ENCODE measurements around the gene PANX1. TPM values are rescaled to one million over a fixed set of nuclear protein-coding genes. Genes with fewer than 3 reads are reported as not detected.
"Not testable (repeated sequence)": the region's sequence is repeated elsewhere in the genome, so short reads cannot be mapped to it uniquely, and the experiment has no call there.

Gene PANX1
- total RNA-seq, 6 experiments from 2014 or later: 9.3 to 20.4 (median 13.7) TPM

GRCh38 chr11:94151903-94152677 lies 23.4 kb downstream of the PANX1 start:
- TF ChIP-seq POLR2A (IDR thresholded peaks at IDR 0.05): no peak
- TF ChIP-seq CTCF (IDR thresholded peaks at IDR 0.05): no peak
- Histone ChIP-seq H3K4me1 (peaks cover 0 to 43% (median 16%) of the 10 kb centered on the region in 4 donors), H3K27ac (peak overlapping the region; percentile 75 to 79 (median 78)), H3K36me3 (no peaks in the 10 kb centered on the region), H3K27me3 (no peaks in the 10 kb centered on the region), H3K9me3 (no peaks in the 10 kb centered on the region), H3K4me3 (no peak overlapping the region)
- ATAC-seq (peak; percentile 37 to 91 (median 64)), DNase-seq (peak in 1 of 3 donors; percentile 52)
- 81% methylated on average over 4 of the region's 6 CpGs for WGBS (ENCODE audit: insufficient coverage, low coverage, low lambda C conversion rate, missing lambda C conversion rate)
- intact Hi-C loops (cut with DNase I): no loop called here

DNA sequence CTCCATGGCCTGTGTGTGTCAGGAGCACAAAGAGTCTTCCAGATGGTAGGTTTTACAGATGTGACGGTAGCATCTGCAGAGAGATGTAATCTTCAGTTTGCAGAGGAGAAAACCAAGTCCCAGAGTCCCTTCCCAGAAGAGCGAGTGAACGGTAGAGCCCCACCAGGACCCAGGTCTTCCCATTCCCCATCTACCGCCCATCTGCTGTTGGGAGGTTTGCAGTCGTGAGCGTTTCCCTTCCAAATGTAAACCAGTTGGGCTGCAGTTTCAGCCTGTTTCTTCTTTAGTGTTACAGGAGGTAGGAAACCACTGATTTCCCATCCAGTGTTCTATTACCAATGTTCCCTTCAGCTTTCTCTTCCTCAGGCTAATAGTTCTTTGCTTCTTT lies 24.0 kb downstream of the PANX1 start:
- TF ChIP-seq CTCF (IDR thresholded peaks at IDR 0.05) (no peak), POLR2A (IDR thresholded peaks at IDR 0.05) (no peak)
- intact Hi-C loops (cut with DNase I): no loop called here

DNA sequence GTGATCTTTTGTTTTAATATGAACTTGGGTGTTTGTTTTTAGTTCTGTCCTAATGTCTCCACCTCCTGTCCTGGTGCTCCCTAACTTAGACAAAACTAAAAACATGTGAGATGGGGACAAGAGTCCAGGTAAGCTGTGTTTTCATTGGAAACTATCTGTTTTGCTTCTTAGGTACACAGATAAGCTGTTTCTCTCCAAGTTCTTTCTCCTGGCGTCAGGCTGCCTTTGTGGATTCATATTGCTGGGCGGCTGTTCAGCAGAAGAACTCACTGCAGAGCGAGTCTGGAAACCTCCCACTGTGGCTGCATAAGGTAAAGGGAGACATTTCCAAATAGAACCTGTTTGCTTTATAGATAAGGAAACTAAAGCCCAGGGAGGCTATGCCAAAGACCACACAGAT lies 24.7 kb downstream of the PANX1 start:
- 44% methylated on average over 3 of the region's 3 CpGs for WGBS (ENCODE audit: insufficient coverage, low coverage, low lambda C conversion rate, missing lambda C conversion rate)
- intact Hi-C loops (cut with DNase I): no loop called here
- TF ChIP-seq POLR2A (IDR thresholded peaks at IDR 0.05) (no peak), CTCF (IDR thresholded peaks at IDR 0.05) (no peak)
- Histone ChIP-seq H3K27ac (peak overlapping the region; percentile 78 to 84 (median 79)), H3K4me3 (no peak overlapping the region), H3K9me3 (no peaks in the 10 kb centered on the region), H3K36me3 (no peaks in the 10 kb centered on the region), H3K4me1 (peaks cover 0 to 43% (median 16%) of the 10 kb centered on the region in 4 donors), H3K27me3 (no peaks in the 10 kb centered on the region)
- ATAC-seq (peak; percentile 68 to 93 (median 92)), DNase-seq (peak; percentile 45 to 79 (median 67))

More for the DNA sequence above, 24.0 kb downstream of the PANX1 start:
- DNase-seq (no peak), ATAC-seq (peak in 1 of 4 donors; percentile 6)
- no CpG with 5 or more reads among the region's 6 CpGs for WGBS (ENCODE audit: insufficient coverage, low coverage, low lambda C conversion rate, missing lambda C conversion rate)
- no peak overlapping the region for H3K4me3 ChIP-seq
- H3K27me3 ChIP-seq: no peaks in the 10 kb centered on the region
- H3K9me3 ChIP-seq: no peaks in the 10 kb centered on the region
- peak overlapping the region; percentile 75 to 79 (median 78) for H3K27ac ChIP-seq
- H3K4me1 ChIP-seq: peaks cover 0 to 43% (median 16%) of the 10 kb centered on the region in 4 donors
- H3K36me3 ChIP-seq: no peaks in the 10 kb centered on the region

DNA sequence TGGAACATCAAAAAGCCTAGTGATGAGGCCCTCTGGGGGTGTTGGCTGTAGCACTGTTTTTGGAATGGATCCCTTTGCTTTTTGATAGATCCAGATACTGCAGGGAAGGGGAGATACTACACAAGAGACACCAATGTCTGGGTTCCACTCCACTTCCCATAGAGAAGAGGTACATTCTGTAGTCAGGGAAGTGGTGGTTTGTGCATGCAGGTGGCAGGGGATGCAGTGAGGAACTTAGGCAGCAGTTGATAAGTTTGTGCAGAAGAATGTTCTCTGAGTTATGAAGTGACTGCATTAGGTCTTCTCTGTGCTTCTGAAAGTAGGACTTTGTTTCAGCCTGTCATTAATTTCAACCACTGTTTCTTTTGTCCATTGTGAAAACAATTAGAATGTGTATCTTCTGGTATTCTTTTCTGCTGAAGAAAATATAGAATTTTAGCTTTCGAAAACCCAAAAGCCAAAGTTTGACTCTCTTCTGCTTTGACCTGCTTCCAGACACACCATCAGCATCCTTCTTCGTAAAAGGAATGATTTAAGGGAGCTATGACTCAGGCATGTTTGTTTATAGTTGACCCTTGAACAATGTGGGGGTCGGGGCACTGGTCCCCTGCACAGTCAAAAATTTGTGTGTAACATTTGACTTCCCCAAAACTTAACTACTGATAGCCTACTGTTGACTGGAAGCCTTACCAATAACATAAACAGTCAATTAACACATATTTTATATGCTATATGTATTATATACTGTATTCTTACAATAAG lies 25.6 kb downstream of the PANX1 start:
- intact Hi-C loops (cut with DNase I): no loop called here
- 33% methylated on average over 3 of the region's 3 CpGs for WGBS (ENCODE audit: insufficient coverage, low coverage, low lambda C conversion rate, missing lambda C conversion rate)
- H3K9me3 ChIP-seq: no peaks in the 10 kb centered on the region
- no peaks in the 10 kb centered on the region for H3K27me3 ChIP-seq
- no peak overlapping the region for H3K4me3 ChIP-seq
- TF ChIP-seq CTCF (IDR thresholded peaks at IDR 0.05) (no peak), POLR2A (IDR thresholded peaks at IDR 0.05) (no peak)
- DNase-seq: no peak
- peaks cover 0 to 37% (median 14%) of the 10 kb centered on the region in 4 donors for H3K4me1 ChIP-seq
- H3K27ac ChIP-seq: peak overlapping the region; percentile 7 to 84 (median 78)
- ATAC-seq: no peak
- H3K36me3 ChIP-seq: no peaks in the 10 kb centered on the region

GRCh38 chr11:94157339-94157738 lies 28.7 kb downstream of the PANX1 start:
- intact Hi-C loops (cut with DNase I); H3K27ac ChIP-seq; H3K27me3 ChIP-seq; H3K4me3 ChIP-seq; ATAC-seq; H3K9me3 ChIP-seq; H3K36me3 ChIP-seq; DNase-seq: not testable (repeated sequence)
- H3K4me1 ChIP-seq: peaks cover 0 to 20% (median 7%) of the 10 kb centered on the region in 4 donors
- 47% methylated on average over 3 of the region's 3 CpGs for WGBS (ENCODE audit: insufficient coverage, low coverage, low lambda C conversion rate, missing lambda C conversion rate)

Data from right lobe of liver (tissue), 6 donors.